IPS-11a (cell line): Measurements from ENCODE around the gene CALB2.
"Not testable (repeated sequence)": the region's sequence is repeated elsewhere in the genome, so short reads cannot be mapped to it uniquely, and the experiment has no call there.

Source experiments
- H3K4me3 ChIP-seq: one replicate; pipeline ENCODE4 v1.5.1; 2013; ENCODE audit warnings: low read depth, low read length, control low read depth

The CALB2 gene

GRCh38 chr16:71358464-71358998 lies at the start of gene CALB2:
TSS of gene CALB2 (plus strand) at chr16:71358723. CDS start at chr16:71358793, 70 bp downstream.
- H3K4me3 ChIP-seq = peak within 1 kb of the TSS; percentile 20

- H3K4me3 ChIP-seq = no peak overlapping the region
These were observed 46.9 kb upstream of the CALB2 start for GRCh38 chr16:71311553-71312158.

GRCh38 chr16:71313591-71313990 lies 44.9 kb upstream of the CALB2 start:
- H3K4me3 ChIP-seq = not testable (repeated sequence)

GRCh38 chr16:71315269-71315668 lies 43.3 kb upstream of the CALB2 start:
- no peak overlapping the region for H3K4me3 ChIP-seq

GRCh38 chr16:71319999-71320398 lies 38.5 kb upstream of the CALB2 start:
- H3K4me3 ChIP-seq = no peak overlapping the region

- no peak overlapping the region for H3K4me3 ChIP-seq
These were observed 30.8 kb upstream of the CALB2 start for GRCh38 chr16:71327720-71328119.

GRCh38 chr16:71328151-71328550 lies 30.4 kb upstream of the CALB2 start:
- H3K4me3 ChIP-seq = no peak overlapping the region

GRCh38 chr16:71337631-71338030 lies 20.9 kb upstream of the CALB2 start:
- H3K4me3 ChIP-seq = no peak overlapping the region

- H3K4me3 ChIP-seq = no peak overlapping the region
These were observed 20.3 kb upstream of the CALB2 start for GRCh38 chr16:71338193-71338592.

GRCh38 chr16:71338632-71339031 lies 19.9 kb upstream of the CALB2 start:
- no peak overlapping the region for H3K4me3 ChIP-seq

- no peak overlapping the region for H3K4me3 ChIP-seq
These were observed 19.0 kb upstream of the CALB2 start for GRCh38 chr16:71339236-71340171.

GRCh38 chr16:71340406-71340805 lies 18.1 kb upstream of the CALB2 start:
- H3K4me3 ChIP-seq = no peak overlapping the region

GRCh38 chr16:71341881-71342280 lies 16.6 kb upstream of the CALB2 start:
- H3K4me3 ChIP-seq = no peak overlapping the region

GRCh38 chr16:71343078-71343477 lies 15.4 kb upstream of the CALB2 start:
- no peak overlapping the region for H3K4me3 ChIP-seq

- no peak overlapping the region for H3K4me3 ChIP-seq
These were observed 14.1 kb upstream of the CALB2 start for GRCh38 chr16:71344315-71344905.

GRCh38 chr16:71345031-71345430 lies 13.5 kb upstream of the CALB2 start:
- no peak overlapping the region for H3K4me3 ChIP-seq

GRCh38 chr16:71347146-71347545 lies 11.4 kb upstream of the CALB2 start:
- no peak overlapping the region for H3K4me3 ChIP-seq

GRCh38 chr16:71348262-71349085 lies 10.0 kb upstream of the CALB2 start:
- H3K4me3 ChIP-seq = no peak overlapping the region

- no peak overlapping the region for H3K4me3 ChIP-seq
These were observed 7.5 kb upstream of the CALB2 start for GRCh38 chr16:71350821-71351557.

GRCh38 chr16:71351558-71351901 lies 7.0 kb upstream of the CALB2 start:
- no peak overlapping the region for H3K4me3 ChIP-seq
